Left lung (tissue), 10 donors: ENCODE measurements around the gene DOCK4. TPM values are rescaled to one million over a fixed set of nuclear protein-coding genes. Genes with fewer than 3 reads are reported as not detected.

Experiments used
- ATAC-seq: fragments of 200-7000 bp; cut with Tn5 transposase; one replicate; pipeline ENCODE4 v1.9.1; 2020; ENCODE audit warnings: moderate library complexity
- DNase-seq, 4 donors: peaks; one replicate each; pipeline ENCODE4 v3.0.0-alpha.2; 2013 to 2020
- H3K27ac ChIP-seq, 2 donors: fragments of 200-600 bp; sonication (generic) in 1 of 2; one replicate each; pipeline versions ENCODE4 v1.5.0 to v1.8.0; 2020 to 2021
- H3K27me3 ChIP-seq, 2 donors: fragments of 200-600 bp; sonication (generic) in 1 of 2; one replicate each; pipeline versions ENCODE4 v1.5.0 to v1.8.0; 2020 to 2021
- H3K36me3 ChIP-seq, 2 donors: fragments of 200-600 bp; sonication (generic) in 1 of 2; one replicate each; pipeline versions ENCODE4 v1.5.0 to v1.8.0; 2020 to 2021
- H3K4me1 ChIP-seq, 2 donors: fragments of 200-600 bp; one replicate each; pipeline ENCODE4 v1.8.0; 2021
- H3K4me3 ChIP-seq, 2 donors: fragments of 200-600 bp; sonication (generic) in 1 of 2; one replicate each; pipeline versions ENCODE4 v1.5.0 to v1.8.0; 2020 to 2021; ENCODE audit warnings: mild to moderate bottlenecking in 1 of 2
- H3K9me3 ChIP-seq, 2 donors: fragments of 200-600 bp; sonication (generic) in 1 of 2; one replicate each; pipeline versions ENCODE4 v1.5.0 to v1.8.0; 2020 to 2021
- intact Hi-C, 2 donors: fragments of 100-400 bp; cut with DNase I; formaldehyde crosslinking; loops; one replicate each; pipeline versions ENCODE4 v1.11.2 to v1.14.2; 2022
- polyA plus RNA-seq, 6 donors: library from polyadenylated mRNA; unstranded; fragments of 120-200 nt; gene quantifications; one replicate each; pipeline ENCODE4 v1.2.1, GENCODE V29; 2013; ENCODE audit not compliant: insufficient read length in 6 of 6
- total RNA-seq, 2 donors: library from RNA; stranded (reverse); fragmentation: NEBNext Ultra II Directional; extraction: Animal tissue kit (Norgen Biotek cat#: 25700); gene quantifications; one replicate each; pipeline ENCODE4 v1.2.1, GENCODE V29; 2021
- TF ChIP-seq, protein P1 (sequence below), 2 donors: fragments of 200-600 bp; sonication (generic) in 1 of 2; IDR thresholded peaks; one replicate each; pipeline versions ENCODE4 v1.5.0 to v1.8.0; 2021; ENCODE audit warnings: antibody characterized with exemption in 2 of 2
- donor health status: DM: no; HTN: yes; CAD: no.
- donor health status: DM: no; HTN: no; CAD: no.

DOCK4 gene
- total and polyA plus RNA-seq, 8 donors: 38.9 to 64.3 (median 52.5) TPM

DNA sequence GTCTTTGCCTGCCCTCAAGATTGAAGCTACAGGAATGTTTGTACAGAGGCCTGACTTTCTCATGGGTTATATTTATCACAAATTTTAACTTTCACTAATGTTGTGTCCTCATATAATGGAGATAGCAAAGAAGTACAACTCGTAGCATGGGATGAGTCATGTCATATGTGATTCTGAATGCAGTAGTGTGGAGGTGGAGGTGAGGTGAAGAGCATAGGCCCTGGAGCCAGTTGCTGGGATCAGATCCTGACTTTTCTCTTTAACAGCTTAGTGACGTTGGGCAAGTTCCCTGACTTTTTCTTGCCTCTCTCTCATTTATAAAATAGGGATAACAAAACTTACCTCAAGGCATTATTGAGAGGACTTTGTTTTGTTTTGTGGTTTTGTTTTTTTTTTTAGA is 511.8 kb downstream of the DOCK4 start:
- intact Hi-C loops: no loop called here
- no peak overlapping the region for H3K4me3 ChIP-seq
- no peaks in the 10 kb centered on the region for H3K36me3 ChIP-seq
- ATAC-seq (no peak), DNase-seq (no peak)
- TF ChIP-seq, protein P1, sequence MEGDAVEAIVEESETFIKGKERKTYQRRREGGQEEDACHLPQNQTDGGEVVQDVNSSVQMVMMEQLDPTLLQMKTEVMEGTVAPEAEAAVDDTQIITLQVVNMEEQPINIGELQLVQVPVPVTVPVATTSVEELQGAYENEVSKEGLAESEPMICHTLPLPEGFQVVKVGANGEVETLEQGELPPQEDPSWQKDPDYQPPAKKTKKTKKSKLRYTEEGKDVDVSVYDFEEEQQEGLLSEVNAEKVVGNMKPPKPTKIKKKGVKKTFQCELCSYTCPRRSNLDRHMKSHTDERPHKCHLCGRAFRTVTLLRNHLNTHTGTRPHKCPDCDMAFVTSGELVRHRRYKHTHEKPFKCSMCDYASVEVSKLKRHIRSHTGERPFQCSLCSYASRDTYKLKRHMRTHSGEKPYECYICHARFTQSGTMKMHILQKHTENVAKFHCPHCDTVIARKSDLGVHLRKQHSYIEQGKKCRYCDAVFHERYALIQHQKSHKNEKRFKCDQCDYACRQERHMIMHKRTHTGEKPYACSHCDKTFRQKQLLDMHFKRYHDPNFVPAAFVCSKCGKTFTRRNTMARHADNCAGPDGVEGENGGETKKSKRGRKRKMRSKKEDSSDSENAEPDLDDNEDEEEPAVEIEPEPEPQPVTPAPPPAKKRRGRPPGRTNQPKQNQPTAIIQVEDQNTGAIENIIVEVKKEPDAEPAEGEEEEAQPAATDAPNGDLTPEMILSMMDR (IDR thresholded peaks at IDR 0.05): no peak
- H3K4me1 ChIP-seq: no peaks in the 10 kb centered on the region
- H3K9me3 ChIP-seq: no peaks in the 10 kb centered on the region
- H3K27me3 ChIP-seq: no peaks in the 10 kb centered on the region
- H3K27ac ChIP-seq: no peak overlapping the region

DNA sequence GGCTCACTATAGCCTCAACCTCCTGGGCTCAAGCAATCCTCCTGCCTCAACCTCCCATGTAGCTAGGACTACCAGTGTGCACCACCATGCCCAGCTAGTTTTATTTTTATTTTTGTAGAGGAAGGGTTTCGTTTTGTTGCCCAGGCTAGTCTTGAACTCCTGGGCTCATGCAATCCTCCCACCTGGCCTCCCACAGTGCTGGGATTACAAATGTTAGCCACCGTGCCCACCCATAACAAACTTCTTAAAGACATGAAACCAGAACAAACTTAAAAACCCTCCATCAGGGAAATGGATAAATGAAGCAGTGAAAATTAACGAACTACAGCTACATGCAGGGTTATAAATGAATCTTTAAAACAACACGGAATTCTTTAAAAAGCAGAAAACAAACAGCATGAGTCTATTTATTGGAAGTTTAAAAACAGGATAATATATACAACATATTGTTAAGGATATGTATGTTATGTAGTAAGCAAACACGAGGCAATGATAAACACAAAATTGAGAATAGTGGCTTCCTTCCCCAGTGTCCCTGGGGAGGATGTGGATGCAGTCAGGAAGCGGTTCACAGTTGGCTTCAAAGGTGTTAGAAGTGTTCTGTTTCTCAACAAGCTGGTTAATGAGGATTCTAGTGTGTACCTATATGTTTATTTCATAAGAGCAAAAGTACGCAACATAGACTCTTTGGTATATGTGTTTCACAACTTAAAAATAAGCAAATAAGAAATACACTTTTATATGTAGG is 515.7 kb downstream of the DOCK4 start:
- H3K9me3 ChIP-seq: no peaks in the 10 kb centered on the region
- no peak overlapping the region for H3K27ac ChIP-seq
- ATAC-seq: no peak
- H3K36me3 ChIP-seq: no peaks in the 10 kb centered on the region
- no peaks in the 10 kb centered on the region for H3K4me1 ChIP-seq
- DNase-seq: no peak
- H3K4me3 ChIP-seq: no peak overlapping the region
- intact Hi-C loops: no loop called here
- H3K27me3 ChIP-seq: no peaks in the 10 kb centered on the region
- TF ChIP-seq, protein P1 (IDR thresholded peaks at IDR 0.05): no peak

DNA sequence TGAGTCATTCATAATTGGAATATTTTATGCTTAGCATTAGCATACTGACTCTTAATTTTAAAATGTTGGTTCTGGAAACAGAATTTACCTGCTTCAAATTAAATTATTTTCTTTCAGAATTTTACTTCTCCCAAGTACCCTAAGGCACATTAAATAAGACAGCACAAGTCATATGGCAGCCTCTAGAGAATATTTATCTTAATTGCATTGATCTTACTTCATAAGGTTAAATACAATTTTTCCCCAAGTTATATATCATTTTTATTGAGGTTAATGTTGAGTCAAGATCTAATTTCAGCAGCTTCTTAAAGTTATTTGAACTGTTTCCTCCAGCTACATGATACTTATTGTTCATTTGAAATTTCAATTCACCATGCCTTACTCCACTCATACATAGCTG is 520.9 kb downstream of the DOCK4 start:
- H3K27ac ChIP-seq: no peak overlapping the region
- no peaks in the 10 kb centered on the region for H3K36me3 ChIP-seq
- no peaks in the 10 kb centered on the region for H3K4me1 ChIP-seq
- ATAC-seq (no peak), DNase-seq (no peak)
- no peaks in the 10 kb centered on the region for H3K27me3 ChIP-seq
- TF ChIP-seq, protein P1 (IDR thresholded peaks at IDR 0.05): no peak
- intact Hi-C loops: no loop called here
- no peaks in the 10 kb centered on the region for H3K9me3 ChIP-seq
- no peak overlapping the region for H3K4me3 ChIP-seq

DNA sequence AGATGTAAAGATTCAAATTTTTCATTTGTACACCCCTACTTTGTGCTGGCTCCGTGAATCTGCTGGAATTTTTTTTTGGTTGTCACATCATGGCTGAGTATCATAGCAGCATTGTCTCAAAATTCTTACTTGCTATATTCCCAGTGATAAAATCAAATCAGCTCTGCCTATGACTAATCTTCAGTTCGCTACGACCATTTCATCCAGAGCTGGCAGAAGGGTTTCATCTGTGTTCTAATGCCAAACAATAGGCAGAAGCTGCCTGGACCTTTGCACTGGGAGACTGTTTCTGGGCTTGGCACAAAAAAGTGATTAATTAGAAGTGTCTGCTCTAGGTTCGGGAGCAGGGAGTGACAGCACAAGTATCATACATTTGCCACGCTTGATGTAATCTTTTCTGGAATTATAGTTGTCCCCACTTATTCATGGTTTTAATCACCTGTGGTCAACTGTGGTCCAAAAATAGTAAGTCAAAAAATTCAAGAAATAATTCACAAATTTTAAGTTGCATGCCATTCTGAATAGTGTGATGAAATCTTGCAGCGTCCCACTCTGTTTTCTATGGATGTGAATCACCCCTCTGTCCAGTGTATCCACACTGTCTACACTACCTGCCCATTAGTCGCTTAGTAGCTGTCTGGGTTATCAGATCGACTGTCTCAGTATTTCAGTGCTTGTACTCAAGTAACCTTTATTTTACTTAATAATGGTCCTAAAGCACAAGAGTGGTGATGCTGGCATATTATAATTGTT is 523.4 kb downstream of the DOCK4 start:
- Histone ChIP-seq H3K4me1 (no peaks in the 10 kb centered on the region), H3K4me3 (no peak overlapping the region), H3K27me3 (no peaks in the 10 kb centered on the region), H3K27ac (no peak overlapping the region), H3K9me3 (no peaks in the 10 kb centered on the region), H3K36me3 (no peaks in the 10 kb centered on the region)
- intact Hi-C loops: no loop called here
- TF ChIP-seq, protein P1 (IDR thresholded peaks at IDR 0.05): no peak
- ATAC-seq: no peak
- no peak for DNase-seq

DNA sequence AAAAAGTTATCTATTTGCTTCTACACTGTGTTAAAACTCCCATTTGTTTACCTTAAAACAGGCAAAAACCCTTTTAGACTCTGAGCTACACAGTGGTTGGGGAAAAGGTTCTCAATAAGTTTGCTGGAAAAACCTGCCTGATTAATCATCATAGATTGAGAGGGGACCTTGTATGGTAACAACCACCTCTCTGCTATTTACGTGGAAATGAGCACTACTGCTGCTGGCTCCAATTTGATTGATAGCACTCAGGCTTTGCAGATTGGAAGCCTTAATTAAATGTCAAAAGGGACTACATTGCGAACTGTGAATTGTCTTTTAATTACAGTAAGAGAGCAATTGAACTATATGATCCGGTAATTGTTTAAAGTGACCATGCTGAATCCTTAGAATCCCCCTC is 525.0 kb downstream of the DOCK4 start:
- intact Hi-C loops: no loop called here
- Histone ChIP-seq H3K27me3 (no peaks in the 10 kb centered on the region), H3K9me3 (no peaks in the 10 kb centered on the region), H3K36me3 (no peaks in the 10 kb centered on the region), H3K27ac (no peak overlapping the region), H3K4me1 (no peaks in the 10 kb centered on the region), H3K4me3 (no peak overlapping the region)
- DNase-seq: no peak
- no peak for ATAC-seq
- TF ChIP-seq, protein P1 (IDR thresholded peaks at IDR 0.05): no peak
